OCI-M1 (cell line): ENCODE data around the gene PFKFB3.
"Not testable (repeated sequence)": the region's sequence is repeated elsewhere in the genome, so short reads cannot be mapped to it uniquely, and the experiment has no call there.

Source experiments
- DNase-seq: peaks from one replicate; lab custom pipeline; 2025; lab: John Stamatoyannopoulos, UW

The PFKFB3 gene

GRCh38 chr10:6178581-6178980, 24.2 kb upstream of the PFKFB3 start:
- DNase-seq, result no peak

- DNase-seq, result no peak
Observed at GRCh38 chr10:6179078-6179477, 23.7 kb upstream of the PFKFB3 start.

GRCh38 chr10:6180480-6181110, 22.1 kb upstream of the PFKFB3 start:
- no peak for DNase-seq

- DNase-seq, result no peak
Observed at GRCh38 chr10:6181249-6181648, 21.5 kb upstream of the PFKFB3 start.

GRCh38 chr10:6182454-6183098, 20.2 kb upstream of the PFKFB3 start:
- DNase-seq, result no peak

- DNase-seq, result peak; percentile 32
Observed at GRCh38 chr10:6185039-6185716, 17.6 kb upstream of the PFKFB3 start.

GRCh38 chr10:6186894-6187256, 15.9 kb upstream of the PFKFB3 start:
- DNase-seq, result no peak

GRCh38 chr10:6187278-6187677, 15.5 kb upstream of the PFKFB3 start:
- no peak for DNase-seq

- not testable (repeated sequence) for DNase-seq
Observed at GRCh38 chr10:6190033-6190432, 12.7 kb upstream of the PFKFB3 start.

GRCh38 chr10:6191147-6191546, 11.6 kb upstream of the PFKFB3 start:
- no peak for DNase-seq

- DNase-seq, result no peak
Observed at GRCh38 chr10:6191569-6191968, 11.2 kb upstream of the PFKFB3 start.

- DNase-seq, result not testable (repeated sequence)
Observed at GRCh38 chr10:6193342-6193741, 9.4 kb upstream of the PFKFB3 start.

- no peak for DNase-seq
Observed at GRCh38 chr10:6194311-6194710, 8.4 kb upstream of the PFKFB3 start.

- DNase-seq, result no peak
Observed at GRCh38 chr10:6195376-6195775, 7.4 kb upstream of the PFKFB3 start.

GRCh38 chr10:6195846-6196245, 6.9 kb upstream of the PFKFB3 start:
- DNase-seq, result peak; percentile 22

GRCh38 chr10:6196524-6196923, 6.2 kb upstream of the PFKFB3 start:
- DNase-seq, result not testable (repeated sequence)

- no peak for DNase-seq
Observed at GRCh38 chr10:6197321-6197720, 5.4 kb upstream of the PFKFB3 start.

- no peak for DNase-seq
Observed at GRCh38 chr10:6198171-6198570, 4.6 kb upstream of the PFKFB3 start.

- DNase-seq, result no peak
Observed at GRCh38 chr10:6199131-6199733, 3.5 kb upstream of the PFKFB3 start.

GRCh38 chr10:6200440-6200733, 2.3 kb upstream of the PFKFB3 start:
- DNase-seq, result no peak

- DNase-seq, result peak; percentile 53
Observed at GRCh38 chr10:6200734-6201515, 1.8 kb upstream of the PFKFB3 start.

- DNase-seq, result no peak
Observed at GRCh38 chr10:6201516-6201975, 1.2 kb upstream of the PFKFB3 start.
